ENCODE measurements around the gene EDDM13. TPM values are rescaled to one million over a fixed set of nuclear protein-coding genes. Genes with fewer than 3 reads are reported as not detected.

EDDM13 gene
- total and polyA plus RNA-seq, 2 of the 13 experiments (the other 11 are each of a cell fraction or from before 2014, with no cell fraction given), result not detected

- TF ChIP-seq CTCF (CRISPR knock-in tag; IDR thresholded peaks at IDR 0.05), result peak; percentile 21; the same call in 1 of the 2 replicates
- no peak for TF ChIP-seq U2AF1 (optimal IDR thresholded peaks at IDR 0.05; ENCODE audit: low read depth, low read length)
- no peak for TF ChIP-seq ZBTB43 (CRISPR knock-in tag; conservative IDR thresholded peaks at IDR 0.05)
- TF ChIP-seq ZNF407 (CRISPR knock-in tag; IDR thresholded peaks at IDR 0.05; ENCODE audit: not compliant biosample characterization), result no peak
- peak; percentile 86 for TF ChIP-seq ZMYM3 (CRISPR knock-in tag; IDR thresholded peaks at IDR 0.05)
- TF ChIP-seq GRHL1 (CRISPR knock-in tag; conservative IDR thresholded peaks at IDR 0.05), result no peak
- no peak for TF ChIP-seq ZNF264 (CRISPR knock-in tag; IDR thresholded peaks at IDR 0.05)
- TF ChIP-seq HMG20B (CRISPR knock-in tag; conservative IDR thresholded peaks at IDR 0.05), result no peak
- TF ChIP-seq ZNF333 (CRISPR knock-in tag; IDR thresholded peaks at IDR 0.05; ENCODE audit: borderline replicate concordance), result no peak
- no peak for TF ChIP-seq EZH2 (conservative IDR thresholded peaks at IDR 0.05; ENCODE audit: low read depth, low read length)
- TF ChIP-seq ZNF276 (CRISPR knock-in tag; IDR thresholded peaks at IDR 0.05; ENCODE audit: low read depth), result no peak
- no peak for TF ChIP-seq MBD4 (IDR thresholded peaks at IDR 0.05; ENCODE audit: borderline replicate concordance, low read length)
- TF ChIP-seq STAG1 (CRISPR knock-in tag; IDR thresholded peaks at IDR 0.05), result 0 out of 2 replicates have a peak, but pooled peaks have one; percentile 25
- no peak for TF ChIP-seq CBX1 (IDR thresholded peaks at IDR 0.05; ENCODE audit: low read depth)
Measured at GRCh38 chr19:56348289-56348877, 75.8 kb downstream of the EDDM13 start (continued).
